ENCODE measurements around the gene FAM184A. TPM values are rescaled to one million over a fixed set of nuclear protein-coding genes. Genes with fewer than 3 reads are reported as not detected.

Gene FAM184A
- total and polyA plus RNA-seq, 9 of the 15 experiments (the other 6 are each of a cell fraction or from before 2014, with no cell fraction given): 6.4 to 18.7 (median 13.1) TPM

DNA sequence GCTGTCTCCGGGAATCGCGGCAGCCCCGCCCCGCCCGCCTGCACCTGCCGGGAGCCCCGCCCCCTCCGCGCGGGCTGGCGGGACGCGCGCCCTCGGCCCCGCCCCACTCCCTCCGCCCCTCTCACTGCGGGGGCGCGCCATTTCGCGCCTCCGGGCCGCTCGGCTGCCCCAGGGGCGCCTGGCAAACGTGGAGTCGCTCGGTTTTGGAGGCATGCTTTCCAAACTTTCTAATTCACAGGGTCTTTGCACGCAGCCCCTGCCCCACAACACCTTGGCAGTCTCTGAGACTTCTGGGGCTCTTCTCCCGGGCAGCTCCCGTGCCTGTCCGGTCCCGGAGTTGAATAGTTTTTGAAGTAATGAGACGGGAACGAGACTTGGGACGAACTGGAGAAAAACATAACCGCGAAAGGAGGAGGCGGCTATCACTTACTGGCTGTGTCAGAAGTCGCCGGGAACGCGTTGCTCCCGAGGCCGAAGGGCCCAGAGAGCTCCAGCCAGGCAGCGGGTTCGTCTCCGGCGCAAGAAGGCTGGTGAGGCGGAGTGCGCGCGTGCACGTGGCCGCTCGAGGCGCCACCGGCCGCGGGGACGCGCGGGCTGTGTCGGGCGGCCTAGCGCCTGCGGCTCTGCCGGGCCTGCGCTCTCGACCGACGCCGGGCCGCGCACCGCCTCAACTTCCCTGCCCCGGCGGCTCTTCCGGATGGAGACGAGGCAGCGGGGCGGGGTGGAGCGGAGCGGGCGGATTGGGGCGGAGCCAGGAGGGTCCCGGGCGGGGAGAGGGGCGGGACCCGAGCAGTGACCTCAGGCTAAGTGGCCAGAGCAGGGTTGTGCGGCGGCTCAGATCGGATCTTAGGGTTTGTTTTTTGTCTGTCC, 143.8 kb downstream of the FAM184A start, which contains the start of gene MCM9 (continued):
- TF ChIP-seq ZNF316 (IDR thresholded peaks at IDR 0.05): peak; percentile 21; the same call in 1 of the 2 replicates
- TF ChIP-seq SMAD1 (IDR thresholded peaks at IDR 0.05; ENCODE audit: low read depth, low read length, partially characterized antibody): peak; percentile 51
- TF ChIP-seq, protein P1, sequence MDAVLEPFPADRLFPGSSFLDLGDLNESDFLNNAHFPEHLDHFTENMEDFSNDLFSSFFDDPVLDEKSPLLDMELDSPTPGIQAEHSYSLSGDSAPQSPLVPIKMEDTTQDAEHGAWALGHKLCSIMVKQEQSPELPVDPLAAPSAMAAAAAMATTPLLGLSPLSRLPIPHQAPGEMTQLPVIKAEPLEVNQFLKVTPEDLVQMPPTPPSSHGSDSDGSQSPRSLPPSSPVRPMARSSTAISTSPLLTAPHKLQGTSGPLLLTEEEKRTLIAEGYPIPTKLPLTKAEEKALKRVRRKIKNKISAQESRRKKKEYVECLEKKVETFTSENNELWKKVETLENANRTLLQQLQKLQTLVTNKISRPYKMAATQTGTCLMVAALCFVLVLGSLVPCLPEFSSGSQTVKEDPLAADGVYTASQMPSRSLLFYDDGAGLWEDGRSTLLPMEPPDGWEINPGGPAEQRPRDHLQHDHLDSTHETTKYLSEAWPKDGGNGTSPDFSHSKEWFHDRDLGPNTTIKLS (IDR thresholded peaks at IDR 0.05; ENCODE audit: borderline replicate concordance, low read depth): peak; percentile 66; the same call in 1 of the 2 replicates
- TF ChIP-seq TRIM28 (IDR thresholded peaks at IDR 0.05): 0 out of 2 replicates have a peak, but pooled peaks have one; percentile 38
- peak; percentile 85 for TF ChIP-seq ZNF766 (CRISPR knock-in tag; conservative IDR thresholded peaks at IDR 0.05)
- no peak; the same call in 1 of the 2 replicates for TF ChIP-seq RNF2 (IDR thresholded peaks at IDR 0.05)
- TF ChIP-seq GABPA (tag; conservative IDR thresholded peaks at IDR 0.05; ENCODE audit: low read depth): peak; percentile 80
- TF ChIP-seq KAT8 (IDR thresholded peaks at IDR 0.05; ENCODE audit: low read depth): 0 out of 2 replicates have a peak, but pooled peaks have one; percentile 32
- TF ChIP-seq ZNF830 (CRISPR knock-in tag; IDR thresholded peaks at IDR 0.05): 0 out of 2 replicates have a peak, but pooled peaks have one; percentile 49
- TF ChIP-seq SOX6 (IDR thresholded peaks at IDR 0.05): 0 out of 2 replicates have a peak, but pooled peaks have one; percentile 43
- TF ChIP-seq NR3C1 (CRISPR knock-in tag; IDR thresholded peaks at IDR 0.05): no peak
- no peak for TF ChIP-seq ZNF551 (CRISPR knock-in tag; IDR thresholded peaks at IDR 0.05)
- TF ChIP-seq DMBX1 (CRISPR knock-in tag; IDR thresholded peaks at IDR 0.05; ENCODE audit: borderline replicate concordance): peak; percentile 45; the same call in 1 of the 2 replicates
- TF ChIP-seq PML (IDR thresholded peaks at IDR 0.05; ENCODE audit: low read length): peak; percentile 90
- no peak for TF ChIP-seq ELF4 (CRISPR knock-in tag; IDR thresholded peaks at IDR 0.05)
- peak; percentile 56 for TF ChIP-seq MEIS2 (IDR thresholded peaks at IDR 0.05; ENCODE audit: partially characterized antibody)
- TF ChIP-seq POU5F1 (IDR thresholded peaks at IDR 0.05; ENCODE audit: borderline replicate concordance, low read depth, low read length, partially characterized antibody): no peak
- peak; percentile 61 for TF ChIP-seq POLR2H (tag; IDR thresholded peaks at IDR 0.05; ENCODE audit: low read depth)
- TF ChIP-seq, protein P2, sequence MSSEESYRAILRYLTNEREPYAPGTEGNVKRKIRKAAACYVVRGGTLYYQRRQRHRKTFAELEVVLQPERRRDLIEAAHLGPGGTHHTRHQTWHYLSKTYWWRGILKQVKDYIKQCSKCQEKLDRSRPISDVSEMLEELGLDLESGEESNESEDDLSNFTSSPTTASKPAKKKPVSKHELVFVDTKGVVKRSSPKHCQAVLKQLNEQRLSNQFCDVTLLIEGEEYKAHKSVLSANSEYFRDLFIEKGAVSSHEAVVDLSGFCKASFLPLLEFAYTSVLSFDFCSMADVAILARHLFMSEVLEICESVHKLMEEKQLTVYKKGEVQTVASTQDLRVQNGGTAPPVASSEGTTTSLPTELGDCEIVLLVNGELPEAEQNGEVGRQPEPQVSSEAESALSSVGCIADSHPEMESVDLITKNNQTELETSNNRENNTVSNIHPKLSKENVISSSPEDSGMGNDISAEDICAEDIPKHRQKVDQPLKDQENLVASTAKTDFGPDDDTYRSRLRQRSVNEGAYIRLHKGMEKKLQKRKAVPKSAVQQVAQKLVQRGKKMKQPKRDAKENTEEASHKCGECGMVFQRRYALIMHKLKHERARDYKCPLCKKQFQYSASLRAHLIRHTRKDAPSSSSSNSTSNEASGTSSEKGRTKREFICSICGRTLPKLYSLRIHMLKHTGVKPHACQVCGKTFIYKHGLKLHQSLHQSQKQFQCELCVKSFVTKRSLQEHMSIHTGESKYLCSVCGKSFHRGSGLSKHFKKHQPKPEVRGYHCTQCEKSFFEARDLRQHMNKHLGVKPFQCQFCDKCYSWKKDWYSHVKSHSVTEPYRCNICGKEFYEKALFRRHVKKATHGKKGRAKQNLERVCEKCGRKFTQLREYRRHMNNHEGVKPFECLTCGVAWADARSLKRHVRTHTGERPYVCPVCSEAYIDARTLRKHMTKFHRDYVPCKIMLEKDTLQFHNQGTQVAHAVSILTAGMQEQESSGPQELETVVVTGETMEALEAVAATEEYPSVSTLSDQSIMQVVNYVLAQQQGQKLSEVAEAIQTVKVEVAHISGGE (CRISPR knock-in tag; IDR thresholded peaks at IDR 0.05): peak in 2 of 3 experiments; percentile 18 to 82; a peak in 2 of 6 replicates
- TF ChIP-seq SLC30A9 (CRISPR knock-in tag; IDR thresholded peaks at IDR 0.05): no peak; the same call in 1 of the 2 replicates
- TF ChIP-seq SRSF7 (optimal IDR thresholded peaks at IDR 0.05; ENCODE audit: low read depth, low read length): no peak
- no peak for TF ChIP-seq ZSCAN29 (IDR thresholded peaks at IDR 0.05)
- peak; percentile 78 for TF ChIP-seq MYC (IDR thresholded peaks at IDR 0.05; ENCODE audit: low read depth, low read length)
- peak; percentile 74; the same call in 1 of the 2 replicates for TF ChIP-seq MYC (CRISPR knock-in tag; IDR thresholded peaks at IDR 0.05; ENCODE audit: borderline replicate concordance, low read depth)
- peak; percentile 56; the same call in 1 of the 2 replicates for TF ChIP-seq RB1 (IDR thresholded peaks at IDR 0.05; ENCODE audit: low read depth)

Data from K562 (cell line).